Thyroid gland (tissue), 4 donors: ENCODE data around the gene CBFA2T3.

Experiments
- POLR2A ChIP-seq, 2 donors: fragments of 450-650 bp; IDR thresholded peaks; one replicate each; pipeline ENCODE4 v1.6.1; 2017; ENCODE audit warnings: antibody characterized with exemption in 2 of 2, mild to moderate bottlenecking in 2 of 2, moderate library complexity in 1 of 2
- TF ChIP-seq, protein P1 (sequence below), 6 experiments: fragments of 200-600 bp in 3 of 6; fragments of 450-650 bp in 3 of 6; sonication (generic) in 3 of 6; IDR thresholded peaks; one replicate each; pipeline ENCODE4 v1.5.1; 2016 to 2019; ENCODE audit warnings: antibody characterized with exemption in 6 of 6, mild to moderate bottlenecking in 2 of 6, inconsistent platforms in 1 of 6, moderate library complexity in 1 of 6

DNA sequence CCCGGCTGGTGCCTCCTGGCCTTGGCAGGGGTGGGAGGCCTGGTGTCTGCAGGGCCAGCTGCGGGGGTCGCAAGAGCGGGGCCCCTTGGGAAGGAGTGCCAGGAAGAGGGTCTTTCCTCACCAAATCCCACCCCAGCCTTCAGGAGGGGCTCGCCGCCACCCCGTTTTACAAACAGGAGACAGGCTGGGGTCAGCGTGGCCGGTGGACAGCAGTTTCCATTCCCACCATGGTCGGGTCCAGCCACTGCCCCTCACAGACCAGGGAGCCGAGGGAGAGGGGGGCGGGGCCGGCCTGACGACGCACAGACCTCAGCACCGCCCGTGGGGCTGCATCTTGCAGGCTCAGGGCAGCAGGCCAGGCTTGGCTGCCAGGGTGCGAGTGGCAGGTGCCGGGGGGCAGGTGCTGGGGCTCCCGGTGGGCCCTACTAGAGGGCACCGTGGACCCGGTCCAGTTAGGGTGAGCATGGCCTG, 7.6 kb downstream of the CBFA2T3 start:
- no peak for TF ChIP-seq POLR2A (IDR thresholded peaks at IDR 0.05)
- TF ChIP-seq, protein P1, sequence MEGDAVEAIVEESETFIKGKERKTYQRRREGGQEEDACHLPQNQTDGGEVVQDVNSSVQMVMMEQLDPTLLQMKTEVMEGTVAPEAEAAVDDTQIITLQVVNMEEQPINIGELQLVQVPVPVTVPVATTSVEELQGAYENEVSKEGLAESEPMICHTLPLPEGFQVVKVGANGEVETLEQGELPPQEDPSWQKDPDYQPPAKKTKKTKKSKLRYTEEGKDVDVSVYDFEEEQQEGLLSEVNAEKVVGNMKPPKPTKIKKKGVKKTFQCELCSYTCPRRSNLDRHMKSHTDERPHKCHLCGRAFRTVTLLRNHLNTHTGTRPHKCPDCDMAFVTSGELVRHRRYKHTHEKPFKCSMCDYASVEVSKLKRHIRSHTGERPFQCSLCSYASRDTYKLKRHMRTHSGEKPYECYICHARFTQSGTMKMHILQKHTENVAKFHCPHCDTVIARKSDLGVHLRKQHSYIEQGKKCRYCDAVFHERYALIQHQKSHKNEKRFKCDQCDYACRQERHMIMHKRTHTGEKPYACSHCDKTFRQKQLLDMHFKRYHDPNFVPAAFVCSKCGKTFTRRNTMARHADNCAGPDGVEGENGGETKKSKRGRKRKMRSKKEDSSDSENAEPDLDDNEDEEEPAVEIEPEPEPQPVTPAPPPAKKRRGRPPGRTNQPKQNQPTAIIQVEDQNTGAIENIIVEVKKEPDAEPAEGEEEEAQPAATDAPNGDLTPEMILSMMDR (IDR thresholded peaks at IDR 0.05): no peak
